K562 (cell line): Measurements from ENCODE around the gene ZFP28. TPM values are rescaled to one million over a fixed set of nuclear protein-coding genes. Genes with fewer than 3 reads are reported as not detected.

ENCODE experiments used
- ATAC-seq: fragments of 200-7000 bp; cut with Tn5 transposase; 3 replicates; pipeline ENCODE4 v1.9.1; 2020; ENCODE audit warnings: moderate library complexity
- BruUV-seq: library from RNA; stranded (reverse); fragments of 400-500 nt; replicated peaks from 2 replicates; lab custom pipeline; 2021; lab: Mats Ljungman, UMichigan
- CTCF ChIA-PET: fragments of 300-600 bp; formaldehyde crosslinking; extraction: SDS; loops from one replicate; lab custom pipeline; 2021; ENCODE audit warnings: low intra/inter-chr PET ratio; lab: Yijun Ruan, JAX
- POLR2A ChIA-PET: fragments of 300-600, 350-650 bp; sonication (Branson Sonifier 250); formaldehyde crosslinking; extraction: SDS; loops from one replicate; lab custom pipeline; 2021; ENCODE audit warnings: antibody characterized with exemption, inconsistent platforms; lab: Yijun Ruan, JAX
- DNase-seq, 4 experiments: peaks; one replicate each; pipeline versions ENCODE4 v3.0.0 to v3.0.0-alpha.2; 2011 to 2018; ENCODE audit warnings: low spot score in 3 of 4, mixed read lengths in 3 of 4; ENCODE audit errors: extremely low read depth in 1 of 4
- FAIRE-seq: peaks from 2 replicates; lab custom pipeline; 2011; peaks lifted over from hg19 to GRCh38; lab: Jason Lieb, UNC
- H2AFZ ChIP-seq: 2 replicates; pipeline ENCODE4 v1.6.0; 2011; ENCODE audit warnings: low read depth, low read length, control low read depth, inconsistent platforms
- H3K27ac ChIP-seq: fragments of 200-600 bp; 3 replicates; pipeline ENCODE4 v1.8.0; 2011; ENCODE audit warnings: low read depth, mild to moderate bottlenecking, control low read depth, inconsistent platforms, low read length, moderate library complexity, mixed read lengths; ENCODE audit errors: extremely low read depth
- H3K27me3 ChIP-seq, 2 experiments: fragments of 300-600 bp in 1 of 2; 2 replicates in 1 of 2; 3 replicates in 1 of 2; pipeline versions ENCODE4 v1.6.0 to v1.8.0; 2011; ENCODE audit warnings: inconsistent platforms in 2 of 2, low read length in 2 of 2, mild to moderate bottlenecking in 1 of 2, mixed read lengths in 1 of 2, moderate library complexity in 1 of 2; ENCODE audit not compliant: control insufficient read depth in 2 of 2, insufficient read depth in 2 of 2
- H3K36me3 ChIP-seq: fragments of 300-600 bp; 3 replicates; pipeline ENCODE4 v1.8.0; 2011; ENCODE audit warnings: mild to moderate bottlenecking, low read length, inconsistent platforms; ENCODE audit not compliant: control insufficient read depth, insufficient read depth
- H3K4me1 ChIP-seq, 2 experiments: fragments of 200-600 bp in 1 of 2; replicated peaks in 1 of 2; 2 replicates in 1 of 2; 3 replicates in 1 of 2; pipeline versions ENCODE4 v1.5.1 to v1.8.0; 2011; ENCODE audit warnings: inconsistent platforms in 2 of 2, low read length in 2 of 2, mild to moderate bottlenecking in 1 of 2, mixed read lengths in 1 of 2, moderate library complexity in 1 of 2; ENCODE audit not compliant: control insufficient read depth in 2 of 2, insufficient read depth in 2 of 2
- H3K4me2 ChIP-seq: 2 replicates; pipeline ENCODE4 v1.6.1; 2011; ENCODE audit warnings: low read length, control low read depth, inconsistent platforms, mixed read lengths; ENCODE audit not compliant: insufficient read depth
- H3K4me3 ChIP-seq: fragments of 200-600 bp; sonication (generic), shearing (Covaris generic); 2 replicates; pipeline ENCODE4 v1.5.1; 2016; ENCODE audit warnings: control low read depth, inconsistent platforms
- H3K79me2 ChIP-seq: fragments of 200-600 bp; 3 replicates; pipeline ENCODE4 v1.8.0; 2011; ENCODE audit warnings: low read length, inconsistent platforms; ENCODE audit not compliant: control insufficient read depth, insufficient read depth
- H3K9ac ChIP-seq, 2 experiments: 2 replicates each; pipeline versions ENCODE4 v1.6.0 to v1.6.1; 2011; ENCODE audit warnings: low read depth in 2 of 2, low read length in 2 of 2, control low read depth in 1 of 2, inconsistent platforms in 1 of 2, mild to moderate bottlenecking in 1 of 2, mixed read lengths in 1 of 2; ENCODE audit not compliant: insufficient read depth in 1 of 2
- H3K9me1 ChIP-seq: one replicate; pipeline ENCODE4 v1.6.0; 2011; ENCODE audit warnings: inconsistent platforms, mild to moderate bottlenecking, low read length, moderate library complexity; ENCODE audit not compliant: control insufficient read depth, insufficient read depth
- H3K9me3 ChIP-seq: replicated peaks from 2 replicates; pipeline ENCODE4 v1.5.1; 2011; ENCODE audit warnings: low read depth, low read length, inconsistent platforms; ENCODE audit not compliant: control insufficient read depth, insufficient read depth
- H4K20me1 ChIP-seq: replicated peaks from 2 replicates; pipeline ENCODE4 v1.6.1; 2011; ENCODE audit warnings: low read length, inconsistent platforms, mixed read lengths; ENCODE audit not compliant: control insufficient read depth, insufficient read depth
- AFF4 ChIP-seq: sonication (generic); formaldehyde crosslinking; IDR thresholded peaks from 2 replicates; pipeline ENCODE4 v1.8.0; 2023; ENCODE audit warnings: mild to moderate bottlenecking, missing genetic modification reagents
- CHCHD3 ChIP-seq: fragments of 250-450 bp; sonication (Bioruptor Pico); IDR thresholded peaks from 2 replicates; pipeline ENCODE4 v2.1.2; 2022; ENCODE audit warnings: mild to moderate bottlenecking
- DEAF1 ChIP-seq: fragments of 450-650 bp; formaldehyde crosslinking; IDR thresholded peaks from 2 replicates; pipeline ENCODE4 v1.4.0; 2020; ENCODE audit warnings: mild to moderate bottlenecking, moderate library complexity
- ELF2 ChIP-seq: fragments of 250-450 bp; sonication (Bioruptor Pico); IDR thresholded peaks from 2 replicates; pipeline ENCODE4 v1.5.0; 2021; ENCODE audit warnings: mild to moderate bottlenecking
- HMG20A ChIP-seq: fragments of 450-650 bp; formaldehyde crosslinking; conservative IDR thresholded peaks from 2 replicates; pipeline ENCODE4 v1.4.0; 2020; ENCODE audit warnings: mild to moderate bottlenecking, mixed read lengths
- KDM1A ChIP-seq, 2 experiments: fragments of 450-650 bp; IDR thresholded peaks; 2 replicates each; pipeline ENCODE4 v1.6.1; 2016; ENCODE audit warnings: mild to moderate bottlenecking in 2 of 2
- MLX ChIP-seq, 2 experiments: fragments of 450-650 bp in 1 of 2; sonication (generic) in 1 of 2; formaldehyde crosslinking; conservative IDR thresholded peaks; 2 replicates each; pipeline versions ENCODE4 v1.4.0 to v1.8.1; 2020 to 2022; ENCODE audit warnings: mild to moderate bottlenecking in 1 of 2, missing genetic modification reagents in 1 of 2
- NCOA4 ChIP-seq: fragments of 450-650 bp; IDR thresholded peaks from 2 replicates; pipeline ENCODE4 v1.6.1; 2018; ENCODE audit warnings: mild to moderate bottlenecking; ENCODE audit not compliant: partially characterized antibody
- POLR2AphosphoS5 ChIP-seq: IDR thresholded peaks from 2 replicates; pipeline ENCODE4 v1.6.1; 2011; ENCODE audit warnings: mild to moderate bottlenecking, low read depth, low read length, moderate library complexity; ENCODE audit not compliant: control insufficient read depth, insufficient read depth
- POLR2G ChIP-seq: fragments of 200-400 bp; formaldehyde crosslinking; IDR thresholded peaks from 2 replicates; pipeline ENCODE4 v1.6.1; 2017; ENCODE audit warnings: low read depth, mild to moderate bottlenecking, antibody characterized with exemption, low read length, moderate library complexity
- POLR3G ChIP-seq: IDR thresholded peaks from 2 replicates; pipeline ENCODE4 v1.6.1; 2011; ENCODE audit not compliant: insufficient read length, insufficient replicate concordance; ENCODE audit errors: extremely low read depth
- RCOR1 ChIP-seq, 2 experiments: IDR thresholded peaks; 2 replicates each; pipeline ENCODE4 v1.6.1; 2012; ENCODE audit warnings: low read depth in 2 of 2, low read length in 2 of 2, borderline replicate concordance in 1 of 2, improper control_type of control experiment in 1 of 2
- SMAD1 ChIP-seq: fragments of 150-350 bp; IDR thresholded peaks from 2 replicates; pipeline ENCODE4 v1.6.1; 2014; ENCODE audit warnings: low read length, low read depth; ENCODE audit not compliant: partially characterized antibody
- SRSF9 ChIP-seq: fragments of 200-400 bp; formaldehyde crosslinking; IDR thresholded peaks from 2 replicates; pipeline ENCODE4 v1.6.1; 2017; ENCODE audit warnings: low read depth, low read length, borderline replicate concordance
- TBL1XR1 ChIP-seq, 2 experiments: IDR thresholded peaks; 2 replicates each; pipeline ENCODE4 v1.6.1; 2012; ENCODE audit warnings: improper control_type of control experiment in 2 of 2, low read length in 2 of 2, mild to moderate bottlenecking in 1 of 2
- TFAM ChIP-seq: fragments of 250-450 bp; sonication (Bioruptor Pico); conservative IDR thresholded peaks from 2 replicates; pipeline ENCODE4 v1.5.0; 2021; ENCODE audit warnings: mild to moderate bottlenecking, moderate library complexity
- ZNF124 ChIP-seq: sonication (generic); formaldehyde crosslinking; IDR thresholded peaks from 2 replicates; pipeline ENCODE4 v1.8.1; 2022; ENCODE audit warnings: missing genetic modification reagents
- ZNF23 ChIP-seq: fragments of 250-450 bp; sonication (Bioruptor Pico); IDR thresholded peaks from 2 replicates; pipeline ENCODE4 v1.4.0; 2020; ENCODE audit warnings: mild to moderate bottlenecking
- ZNF436 ChIP-seq: fragments of 250-450, 450-650 bp; sonication (Bioruptor Pico); formaldehyde crosslinking; IDR thresholded peaks from 2 replicates; pipeline ENCODE4 v1.7.0; 2020; ENCODE audit warnings: mild to moderate bottlenecking
- WGBS: fragments of 100-300 bp; shearing (Covaris generic); methylation state at CpG from one replicate; pipeline ENCODE4 v1.1.6; 2016; ENCODE audit warnings: low coverage, mixed read lengths; ENCODE audit not compliant: insufficient coverage; ENCODE audit errors: missing lambda C conversion rate; 5-methylcytosine and 5-hydroxymethylcytosine counted together
- in situ Hi-C: fragments of 300-500 bp; cut with MboI; formaldehyde crosslinking; loops from 4 replicates; pipeline ENCODE4 v1.15.0; 2018; ENCODE audit warnings: inconsistent platforms, mixed read lengths
- intact Hi-C: fragments of 100-400 bp; cut with micrococcal nuclease; formaldehyde crosslinking; loops from 2 replicates; pipeline ENCODE4 v1.14.2; 2022
- polyA plus RNA-seq, 8 experiments: library from polyadenylated mRNA; depleted of rRNA in 4 of 8; stranded (reverse) in 5 of 8; unstranded in 3 of 8; fragments of >200 nt; fragmentation: Nextera tagmentation in 2 of 8; fragmentation: Illumina TruSeq in 1 of 8; extraction: Ambion mirVana in 2 of 8; extraction: Trizol in 1 of 8; gene quantifications; 2 replicates each; pipeline versions ENCODE4 v1.2.1 to v1.2.3, GENCODE V29; 2011 to 2014; ENCODE audit warnings: inconsistent platforms in 1 of 8, missing spikeins in 1 of 8
- total RNA-seq, 7 experiments: library from RNA; depleted of rRNA in 6 of 7; stranded (reverse); fragments of >200 nt in 6 of 7; fragmentation: Illumina TruSeq in 2 of 7; extraction: Trizol in 2 of 7; gene quantifications; 2 replicates each; pipeline versions ENCODE4 v1.2.1 to v1.2.3, GENCODE V29; 2011 to 2021; ENCODE audit warnings: low replicate concordance in 1 of 7

Gene ZFP28
- total and polyA plus RNA-seq, 9 of the 15 experiments (the other 6 are each of a cell fraction or from before 2014, with no cell fraction given), result 0.01 to 0.04 TPM; not detected in 7

- WGBS, result 11% methylated on average over 3 of the region's 3 CpGs
- DNase-seq (no peak), FAIRE-seq (no peak), ATAC-seq (no peak)
- Histone ChIP-seq H3K4me1 (no peaks in the 10 kb centered on the region), H3K27me3 (no peaks in the 10 kb centered on the region), H3K79me2 (no peaks in the 10 kb centered on the region), H3K9me1 (no peaks in the 10 kb centered on the region), H2AFZ (no peak overlapping the region), H3K36me3 (no peaks in the 10 kb centered on the region), H3K27ac (no peak overlapping the region), H3K9ac (no peak overlapping the region), H3K4me2 (no peak overlapping the region), H3K4me3 (no peak overlapping the region), H4K20me1 (no peaks in the 10 kb centered on the region), H3K9me3 (no peaks in the 10 kb centered on the region; the same call in 1 of the 2 replicates)
- no TSS peak for BruUV-seq
- ChIA-PET POLR2A (no interaction called here), CTCF (no interaction called here)
- intact Hi-C loops (no loop called here), in situ Hi-C loops (no loop called here)
- TF ChIP-seq AFF4 (CRISPR knock-in tag) (no peak), RCOR1 (IDR thresholded peaks at IDR 0.05; ENCODE audit: borderline replicate concordance in 1 of 2, low read depth in 2 of 2, low read length in 2 of 2) (no peak), KDM1A (IDR thresholded peaks at IDR 0.05) (no peak), ELF2 (CRISPR knock-in tag) (no peak), POLR2AphosphoS5 (no peak), CHCHD3 (CRISPR knock-in tag) (no peak), DEAF1 (CRISPR knock-in tag) (no peak), POLR3G (no peak), SRSF9 (no peak), POLR2G (no peak), ZNF436 (CRISPR knock-in tag) (no peak), ZNF124 (CRISPR knock-in tag) (no peak), ZNF23 (CRISPR knock-in tag) (no peak), TBL1XR1 (IDR thresholded peaks at IDR 0.05; ENCODE audit: low read length in 2 of 2) (no peak), HMG20A (no peak), SMAD1 (no peak), TFAM (CRISPR knock-in tag) (no peak), NCOA4 (no peak), MLX (CRISPR knock-in tag; conservative IDR thresholded peaks at IDR 0.05) (no peak)
Observed at GRCh38 chr19:56601375-56601774, 62.6 kb downstream of the ZFP28 start.
